ENCODE measurements around the gene BCL2L1. TPM values are rescaled to one million over a fixed set of nuclear protein-coding genes. Genes with fewer than 3 reads are reported as not detected.
A peak's percentile ranks its signal among the peaks of the same experiment; 100 is the strongest.
"Not testable (repeated sequence)": the region's sequence is repeated elsewhere in the genome, so short reads cannot be mapped to it uniquely, and the experiment has no call there.

BCL2L1 gene
- total RNA-seq, 1 experiment from 2014 or later, result 33.1 TPM

GRCh38 chr20:31653561-31653960 lies 69.1 kb downstream of the BCL2L1 start:
- Histone ChIP-seq H3K9me3 (replicated peaks) (no peaks in the 10 kb centered on the region), H3K36me3 (no peaks in the 10 kb centered on the region), H3K27me3 (peaks cover 8% of the 10 kb centered on the region; the same call in 1 of the 2 replicates), H3K4me1 (no peaks in the 10 kb centered on the region), H3K4me3 (no peak overlapping the region), H3K27ac (no peak overlapping the region)
- DNase-seq, result no peak

GRCh38 chr20:31652917-31653396 lies 69.7 kb downstream of the BCL2L1 start:
- Histone ChIP-seq H3K4me1 (no peaks in the 10 kb centered on the region), H3K27ac (no peak overlapping the region), H3K4me3 (no peak overlapping the region), H3K36me3 (no peaks in the 10 kb centered on the region), H3K9me3 (replicated peaks) (no peaks in the 10 kb centered on the region), H3K27me3 (peaks cover 8% of the 10 kb centered on the region; the same call in 1 of the 2 replicates)
- DNase-seq, result no peak

- H3K27ac ChIP-seq; H3K27me3 ChIP-seq; H3K4me1 ChIP-seq; H3K4me3 ChIP-seq; DNase-seq; H3K36me3 ChIP-seq; H3K9me3 ChIP-seq (replicated peaks): not testable (repeated sequence)
Observed at GRCh38 chr20:31648104-31648503, 74.6 kb downstream of the BCL2L1 start.

- H3K36me3 ChIP-seq, result no peaks in the 10 kb centered on the region
- H3K4me3 ChIP-seq, result no peak overlapping the region
- H3K4me1 ChIP-seq, result peaks cover 5% of the 10 kb centered on the region; the same call in 1 of the 2 replicates
- peak; percentile 92 to 94 for DNase-seq
- H3K9me3 ChIP-seq (replicated peaks), result no peaks in the 10 kb centered on the region
- no peak overlapping the region for H3K27ac ChIP-seq
- H3K27me3 ChIP-seq, result no peaks in the 10 kb centered on the region; the same call in 1 of the 2 replicates
Observed at GRCh38 chr20:31644701-31645100, 78.0 kb downstream of the BCL2L1 start.

GRCh38 chr20:31643522-31643921 lies 79.1 kb downstream of the BCL2L1 start:
- Histone ChIP-seq H3K9me3 (replicated peaks) (no peaks in the 10 kb centered on the region), H3K27me3 (no peaks in the 10 kb centered on the region; the same call in 1 of the 2 replicates), H3K36me3 (no peaks in the 10 kb centered on the region), H3K4me3 (no peak overlapping the region), H3K4me1 (peaks cover 5% of the 10 kb centered on the region; the same call in 1 of the 2 replicates), H3K27ac (no peak overlapping the region)
- no peak for DNase-seq

- H3K4me3 ChIP-seq, result no peak overlapping the region
- H3K36me3 ChIP-seq, result no peaks in the 10 kb centered on the region
- peaks cover 5% of the 10 kb centered on the region; the same call in 1 of the 2 replicates for H3K4me1 ChIP-seq
- no peaks in the 10 kb centered on the region; the same call in 1 of the 2 replicates for H3K27me3 ChIP-seq
- no peak overlapping the region for H3K27ac ChIP-seq
- DNase-seq, result no peak
- H3K9me3 ChIP-seq (replicated peaks), result no peaks in the 10 kb centered on the region
Observed at GRCh38 chr20:31642837-31643236, 79.8 kb downstream of the BCL2L1 start.

- H3K27me3 ChIP-seq, result no peaks in the 10 kb centered on the region; the same call in 1 of the 2 replicates
- no peak overlapping the region for H3K27ac ChIP-seq
- H3K9me3 ChIP-seq (replicated peaks), result no peaks in the 10 kb centered on the region
- H3K4me3 ChIP-seq, result no peak overlapping the region
- peaks cover 5% of the 10 kb centered on the region; the same call in 1 of the 2 replicates for H3K4me1 ChIP-seq
- no peaks in the 10 kb centered on the region for H3K36me3 ChIP-seq
- no peak for DNase-seq
Observed at GRCh38 chr20:31641391-31641790, 81.3 kb downstream of the BCL2L1 start.

GRCh38 chr20:31640259-31640658 lies 82.4 kb downstream of the BCL2L1 start:
- Histone ChIP-seq H3K27me3 (no peaks in the 10 kb centered on the region; the same call in 1 of the 2 replicates), H3K4me1 (peaks cover 5% of the 10 kb centered on the region; the same call in 1 of the 2 replicates), H3K27ac (no peak overlapping the region), H3K36me3 (no peaks in the 10 kb centered on the region), H3K9me3 (replicated peaks) (no peaks in the 10 kb centered on the region), H3K4me3 (no peak overlapping the region)
- DNase-seq, result no peak

- H3K9me3 ChIP-seq (replicated peaks), result no peaks in the 10 kb centered on the region
- H3K36me3 ChIP-seq, result no peaks in the 10 kb centered on the region
- no peak overlapping the region for H3K4me3 ChIP-seq
- no peaks in the 10 kb centered on the region for H3K4me1 ChIP-seq
- H3K27ac ChIP-seq, result no peak overlapping the region
- H3K27me3 ChIP-seq, result no peaks in the 10 kb centered on the region; the same call in 1 of the 2 replicates
- DNase-seq, result no peak
Observed at GRCh38 chr20:31638816-31639215, 83.9 kb downstream of the BCL2L1 start.

- Histone ChIP-seq H3K36me3 (no peaks in the 10 kb centered on the region), H3K4me1 (no peaks in the 10 kb centered on the region), H3K9me3 (replicated peaks) (no peaks in the 10 kb centered on the region), H3K27me3 (no peaks in the 10 kb centered on the region; the same call in 1 of the 2 replicates), H3K4me3 (no peak overlapping the region), H3K27ac (no peak overlapping the region)
- no peak for DNase-seq
Observed at GRCh38 chr20:31638317-31638716, 84.4 kb downstream of the BCL2L1 start.

- Histone ChIP-seq H3K9me3 (replicated peaks) (no peaks in the 10 kb centered on the region), H3K27ac (no peak within 1 kb of the TSS), H3K36me3 (no peaks in the 10 kb centered on the region), H3K4me1 (no peaks in the 10 kb centered on the region), H3K4me3 (no peak within 1 kb of the TSS), H3K27me3 (no peaks in the 10 kb centered on the region; the same call in 1 of the 2 replicates)
- DNase-seq, result no peak
Observed at GRCh38 chr20:31637660-31638059, 85.0 kb downstream of the BCL2L1 start, which contains the start of gene COX4I2. COX4I2 (plus strand) TSS chr20:31637912; CDS start chr20:31639018, 1,106 bp downstream.

- no peak overlapping the region for H3K4me3 ChIP-seq
- no peak overlapping the region for H3K27ac ChIP-seq
- DNase-seq, result no peak
Observed at GRCh38 chr20:31633339-31633914, 89.2 kb downstream of the BCL2L1 start.

GRCh38 chr20:31632548-31633338 lies 89.9 kb downstream of the BCL2L1 start:
- no peaks in the 10 kb centered on the region for H3K9me3 ChIP-seq (replicated peaks)
- H3K4me3 ChIP-seq, result no peak overlapping the region
- DNase-seq, result no peak
- no peaks in the 10 kb centered on the region for H3K36me3 ChIP-seq
- H3K27me3 ChIP-seq, result no peaks in the 10 kb centered on the region; the same call in 1 of the 2 replicates
- no peak overlapping the region for H3K27ac ChIP-seq
- H3K4me1 ChIP-seq, result no peaks in the 10 kb centered on the region

More at GRCh38 chr20:31633339-31633914, 89.2 kb downstream of the BCL2L1 start:
- H3K36me3 ChIP-seq, result no peaks in the 10 kb centered on the region
- no peaks in the 10 kb centered on the region for H3K9me3 ChIP-seq (replicated peaks)
- no peaks in the 10 kb centered on the region; the same call in 1 of the 2 replicates for H3K27me3 ChIP-seq
- no peaks in the 10 kb centered on the region for H3K4me1 ChIP-seq

- H3K9me3 ChIP-seq (replicated peaks), result no peaks in the 10 kb centered on the region
- H3K27me3 ChIP-seq, result no peaks in the 10 kb centered on the region; the same call in 1 of the 2 replicates
- no peaks in the 10 kb centered on the region for H3K4me1 ChIP-seq
- no peak overlapping the region for H3K27ac ChIP-seq
- H3K36me3 ChIP-seq, result no peaks in the 10 kb centered on the region
- H3K4me3 ChIP-seq, result no peak overlapping the region
- no peak for DNase-seq
Observed at GRCh38 chr20:31630187-31630790, 92.4 kb downstream of the BCL2L1 start.

GRCh38 chr20:31628057-31628456 lies 94.6 kb downstream of the BCL2L1 start:
- H3K4me1 ChIP-seq; H3K27me3 ChIP-seq; H3K9me3 ChIP-seq (replicated peaks); DNase-seq; H3K36me3 ChIP-seq; H3K27ac ChIP-seq; H3K4me3 ChIP-seq: not testable (repeated sequence)
